ENCODE measurements around the gene SDF2L1.
"Not testable (repeated sequence)": the region's sequence is repeated elsewhere in the genome, so short reads cannot be mapped to it uniquely, and the experiment has no call there.

SDF2L1 gene

GRCh38 chr22:21641789-21642583, at the start of gene SDF2L1:
SDF2L1 (plus strand) TSS chr22:21642302; CDS start chr22:21642337, 35 bp downstream.
- DNase-seq = peak; percentile 97

DNA sequence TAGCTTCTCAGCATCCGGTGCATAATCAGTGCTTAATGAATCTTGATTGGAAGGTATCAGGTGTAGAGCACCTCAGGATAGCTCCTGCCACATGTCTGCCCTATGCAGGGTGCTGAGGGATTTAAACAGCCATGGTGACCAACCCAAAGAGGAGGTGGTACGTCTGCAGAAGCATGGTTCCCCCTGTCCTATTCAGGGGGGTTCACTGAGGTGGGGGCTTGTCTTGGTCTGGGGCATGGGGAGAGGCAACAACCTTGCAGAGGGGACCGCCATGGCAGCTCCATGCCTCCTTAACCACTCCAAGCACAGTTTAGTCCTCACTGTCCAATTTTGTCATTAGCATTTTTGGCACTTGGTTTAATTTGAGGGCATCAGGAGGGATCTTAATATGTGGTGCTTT, 49.7 kb upstream of the SDF2L1 start:
- no peak for DNase-seq

DNA sequence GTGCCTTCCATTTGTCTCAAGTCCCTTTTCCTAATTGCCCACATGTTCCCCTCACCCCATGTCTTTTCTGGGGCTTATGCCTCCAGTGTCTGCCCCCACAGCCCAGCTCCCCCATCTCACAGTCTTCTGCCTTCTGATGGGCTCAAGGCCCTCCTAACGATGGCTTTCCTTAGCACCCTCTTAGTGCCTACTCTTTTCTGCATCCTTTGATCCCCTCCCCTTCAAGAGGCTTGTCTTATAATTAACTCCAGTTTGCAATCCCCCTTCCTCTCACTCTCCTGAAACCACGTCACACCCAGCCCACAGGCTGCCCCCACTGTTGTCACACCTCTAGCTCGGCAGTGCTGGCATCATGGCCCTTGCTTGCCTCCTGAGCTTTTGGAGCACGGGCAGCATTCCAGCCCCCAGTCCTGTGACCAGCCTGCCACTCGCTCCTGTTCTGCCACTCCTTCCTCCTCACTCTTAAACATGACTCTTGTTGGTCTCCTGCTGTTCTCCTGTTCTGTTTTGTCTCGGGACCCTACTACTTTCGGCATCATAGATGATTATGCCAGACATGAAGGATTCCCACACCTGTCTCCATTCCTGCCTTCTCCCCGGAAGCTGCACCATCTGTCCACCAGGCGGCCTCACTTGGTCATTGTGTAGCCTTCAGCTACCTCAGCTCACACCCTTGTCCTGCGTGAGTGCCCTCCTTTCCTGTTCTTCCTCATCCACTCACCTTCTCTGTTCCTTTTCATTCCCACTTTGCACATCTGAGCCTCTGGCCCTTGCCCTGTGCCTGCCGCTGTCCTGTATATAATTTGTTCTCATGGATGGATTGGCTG, 48.5 kb upstream of the SDF2L1 start:
- no peak for DNase-seq

GRCh38 chr22:21594865-21595452, 47.1 kb upstream of the SDF2L1 start:
- no peak for DNase-seq

DNA sequence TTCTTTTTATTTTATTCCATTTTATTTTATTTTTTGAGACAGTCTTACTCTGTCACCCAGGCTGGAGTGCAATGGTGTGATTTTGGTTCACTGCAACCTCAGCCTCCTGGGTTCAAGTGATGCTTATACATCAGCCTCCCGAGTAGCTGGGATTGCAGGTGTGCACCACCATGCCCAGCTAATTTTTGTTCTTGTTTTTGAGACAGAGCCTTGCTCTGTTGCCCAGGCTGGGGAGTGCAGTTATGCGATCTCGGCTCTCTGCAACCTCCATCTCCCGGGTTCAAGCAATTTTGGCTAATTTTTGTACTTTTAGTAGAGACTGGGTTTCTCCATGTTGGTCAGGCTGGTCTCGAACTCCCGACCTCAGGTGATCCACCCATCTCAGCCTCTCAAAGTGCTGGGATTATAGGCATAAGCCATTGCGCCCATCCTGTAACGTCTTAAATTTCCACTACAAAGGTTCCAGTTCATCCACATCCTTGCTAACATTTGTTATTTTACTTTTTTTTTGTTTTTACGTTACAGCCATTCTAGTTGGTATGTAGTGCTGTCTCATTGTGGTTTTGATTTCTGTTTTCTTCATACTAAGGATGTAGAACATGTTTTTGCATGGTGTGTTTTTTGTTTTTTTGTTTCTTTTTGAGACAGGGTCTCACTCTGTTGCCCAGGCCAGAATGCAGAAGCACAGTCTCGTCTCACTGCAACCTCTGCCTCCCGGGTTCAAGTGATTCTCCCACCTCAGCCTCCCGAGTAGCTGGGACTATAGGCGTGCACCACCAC, 45.6 kb upstream of the SDF2L1 start:
- not testable (repeated sequence) for DNase-seq

GRCh38 chr22:21598302-21598701, 43.8 kb upstream of the SDF2L1 start:
- DNase-seq = no peak

DNA sequence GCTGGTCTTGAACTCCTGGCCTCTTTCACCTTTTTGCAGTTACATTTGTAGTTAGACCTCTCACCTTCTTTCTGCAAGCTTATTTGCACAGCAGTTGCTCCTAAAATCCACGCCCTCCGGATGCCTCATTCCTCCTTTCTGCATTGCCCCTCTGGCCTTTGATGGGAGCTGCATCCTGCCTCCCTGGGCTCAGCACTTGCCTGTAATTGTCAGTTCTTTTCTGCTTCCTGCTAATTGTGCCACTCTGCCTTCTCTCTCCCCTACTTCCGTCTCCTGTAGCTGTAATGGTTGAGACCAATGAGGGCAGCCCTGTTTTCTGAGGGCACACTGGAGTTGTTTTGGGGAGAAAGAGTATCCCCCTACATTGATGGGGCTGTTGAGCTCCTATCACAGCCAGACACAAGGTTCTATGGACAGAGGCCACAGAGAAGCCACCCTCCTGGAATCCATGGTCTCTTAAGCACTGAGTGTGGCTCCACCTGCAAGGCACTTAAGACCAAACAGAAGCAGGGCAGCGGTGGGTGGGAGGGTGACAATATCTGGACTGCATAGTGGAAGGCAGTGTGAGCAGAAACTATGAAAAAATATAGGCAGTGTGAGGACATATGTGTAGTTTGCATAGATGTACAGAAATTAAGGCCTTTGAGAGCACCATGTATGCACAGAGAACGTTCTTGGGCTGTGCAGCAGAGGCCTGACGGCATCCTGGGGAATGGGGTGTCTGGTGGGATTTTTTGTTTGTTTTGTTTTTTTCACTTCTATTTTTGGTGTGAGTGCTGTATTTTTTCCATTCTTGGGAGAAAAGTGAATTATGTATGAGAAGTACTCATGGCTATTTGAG, 42.8 kb upstream of the SDF2L1 start:
- no peak for DNase-seq

DNA sequence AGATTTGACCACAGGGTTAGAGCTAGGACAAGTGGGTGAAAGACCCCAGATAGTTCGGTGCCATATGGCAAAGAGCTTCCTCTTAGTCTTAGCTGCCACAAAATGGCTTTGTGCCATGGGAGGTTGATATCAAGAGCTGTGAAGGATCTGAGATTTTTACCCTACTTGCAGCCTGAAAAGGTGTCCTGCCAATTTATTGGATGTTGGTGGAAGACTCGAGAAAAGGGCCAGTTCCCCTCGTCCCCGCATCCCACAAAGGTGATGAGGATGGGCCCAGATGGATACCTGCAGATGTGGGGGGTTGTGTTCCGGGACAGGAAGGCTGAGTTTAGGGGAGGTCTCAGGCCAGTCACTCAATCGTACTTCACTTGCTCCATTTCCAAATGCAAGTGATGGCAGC, 39.5 kb upstream of the SDF2L1 start:
- DNase-seq = no peak

DNA sequence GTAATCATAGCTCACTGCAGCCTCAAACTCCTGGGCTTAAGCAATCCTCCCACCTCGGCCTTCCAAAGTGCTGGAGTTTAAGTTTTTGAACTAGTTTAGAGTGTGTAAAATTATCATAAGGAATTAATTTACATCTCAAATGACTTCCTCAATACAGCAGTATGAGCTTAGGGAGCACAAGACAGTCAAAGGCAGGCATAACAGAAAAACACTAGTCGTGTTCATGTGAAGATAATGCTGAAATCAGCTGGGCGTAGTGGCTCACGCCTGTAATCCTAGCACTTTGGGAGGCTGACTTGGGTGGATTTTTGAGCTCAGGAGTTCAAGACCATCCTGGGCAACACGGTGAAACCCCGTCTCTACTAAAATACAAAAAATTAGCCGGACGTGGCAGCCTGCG, 38.1 kb upstream of the SDF2L1 start:
- DNase-seq = no peak

- no peak for DNase-seq
These were observed 36.1 kb upstream of the SDF2L1 start for GRCh38 chr22:21605887-21606564.

DNA sequence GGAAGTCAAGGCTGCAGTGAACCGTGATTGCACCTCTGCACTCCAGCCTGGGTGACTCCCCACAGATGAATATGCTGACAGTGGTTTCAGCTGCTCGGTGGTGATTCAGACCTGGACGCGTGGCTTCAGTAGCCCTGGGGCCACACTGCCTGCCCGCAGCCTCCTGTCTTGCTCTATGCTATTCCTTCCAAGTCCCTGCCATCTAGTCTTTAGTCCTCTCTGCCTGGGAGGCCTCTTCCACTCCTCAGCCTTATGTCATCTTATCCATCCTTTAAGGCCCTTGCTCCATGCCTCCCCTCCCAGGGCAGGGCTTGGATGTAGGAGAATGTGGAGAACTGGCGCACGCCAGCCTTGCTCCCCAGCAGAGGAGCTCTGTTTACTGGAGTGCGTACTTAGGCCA, 35.3 kb upstream of the SDF2L1 start:
- DNase-seq = no peak

GRCh38 chr22:21609556-21610157, 32.4 kb upstream of the SDF2L1 start:
- not testable (repeated sequence) for DNase-seq

DNA sequence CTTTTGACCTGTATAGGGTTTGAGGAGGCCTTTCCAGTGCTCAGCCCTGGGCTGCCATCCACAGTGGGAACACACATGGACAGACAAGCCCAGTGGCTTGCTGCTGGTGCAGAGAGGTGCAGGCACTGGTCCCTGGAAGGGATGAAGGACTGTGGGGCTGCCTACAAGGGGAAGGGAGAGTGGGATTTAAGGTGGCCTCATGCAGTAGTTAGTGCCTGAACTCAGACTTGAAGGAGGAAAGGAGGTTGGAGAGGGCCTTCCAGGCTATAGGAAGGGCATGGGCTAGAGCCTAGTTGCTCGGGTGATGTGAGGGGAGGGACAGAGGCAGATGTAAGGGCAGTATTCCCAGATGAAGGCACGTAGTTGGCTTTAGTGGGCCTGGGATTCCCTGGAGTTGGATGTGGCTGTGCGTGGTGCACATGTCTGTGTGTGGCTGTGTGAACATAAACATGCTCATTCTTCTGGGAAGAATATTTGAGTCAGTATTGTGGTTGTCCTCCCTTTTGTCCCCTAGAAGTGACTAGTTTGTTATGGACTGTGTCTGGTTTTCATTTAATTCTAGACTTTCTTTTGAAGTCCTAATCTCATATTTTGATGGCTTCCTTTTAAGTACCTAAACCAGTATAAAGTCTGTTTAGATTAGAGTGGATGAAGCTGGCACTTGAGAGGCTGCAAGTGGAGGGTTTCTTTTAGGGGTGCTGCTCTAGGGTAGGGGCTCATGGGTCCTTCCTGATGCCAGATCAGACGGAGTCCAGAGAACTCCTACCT, 30.7 kb upstream of the SDF2L1 start:
- DNase-seq = no peak

DNA sequence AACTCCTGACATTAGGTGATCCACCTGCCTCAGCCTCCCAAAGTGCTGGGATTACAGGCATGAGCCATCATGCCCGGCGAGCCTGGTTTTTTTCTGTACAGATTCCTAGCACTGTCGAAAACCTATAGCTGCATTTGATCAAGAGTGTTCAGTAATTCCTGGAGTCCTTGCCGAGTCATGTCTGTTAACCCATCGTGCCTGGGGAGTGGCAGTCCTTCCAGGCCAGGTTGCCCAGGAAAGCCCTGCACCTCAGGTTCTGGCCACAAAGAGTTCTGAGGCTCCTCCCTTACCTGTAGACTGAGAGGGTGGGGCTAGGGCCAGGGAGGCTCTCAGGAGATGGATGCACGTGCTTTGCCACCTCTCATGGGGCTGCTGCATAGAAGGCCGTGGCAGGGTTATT, 29.2 kb upstream of the SDF2L1 start:
- no peak for DNase-seq

DNA sequence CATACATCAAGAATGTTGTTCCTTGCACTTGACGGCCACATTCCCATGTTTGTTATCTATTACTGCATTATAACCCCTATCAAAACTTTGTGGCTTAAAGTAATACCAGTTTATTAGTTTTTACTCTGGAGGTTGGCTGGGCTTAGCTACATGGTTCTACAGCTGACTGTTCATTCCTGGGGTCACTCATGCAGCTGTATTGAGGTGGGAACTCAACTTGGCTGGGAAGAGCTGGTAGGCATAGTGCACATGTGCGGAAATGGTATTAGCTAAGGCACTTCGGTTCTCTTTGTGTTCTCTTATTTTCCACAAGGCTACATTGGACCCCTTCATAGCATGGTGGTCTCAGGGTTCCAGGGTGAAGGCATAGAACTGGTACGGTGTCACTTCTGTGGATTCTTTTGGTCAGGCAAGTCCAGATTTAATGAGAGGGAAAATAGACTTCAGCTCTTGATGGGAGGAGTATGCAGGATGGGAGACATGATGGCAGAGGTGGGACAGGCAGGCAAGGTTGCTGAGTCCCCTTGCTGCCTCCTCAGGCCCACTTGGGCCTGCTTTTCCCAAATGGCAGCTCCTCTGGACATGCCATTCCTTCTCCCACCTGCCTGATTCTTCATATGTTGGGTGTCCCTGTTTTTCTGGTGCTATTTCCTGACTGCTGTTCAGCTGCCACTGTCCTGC, 28.4 kb upstream of the SDF2L1 start:
- DNase-seq = no peak

DNA sequence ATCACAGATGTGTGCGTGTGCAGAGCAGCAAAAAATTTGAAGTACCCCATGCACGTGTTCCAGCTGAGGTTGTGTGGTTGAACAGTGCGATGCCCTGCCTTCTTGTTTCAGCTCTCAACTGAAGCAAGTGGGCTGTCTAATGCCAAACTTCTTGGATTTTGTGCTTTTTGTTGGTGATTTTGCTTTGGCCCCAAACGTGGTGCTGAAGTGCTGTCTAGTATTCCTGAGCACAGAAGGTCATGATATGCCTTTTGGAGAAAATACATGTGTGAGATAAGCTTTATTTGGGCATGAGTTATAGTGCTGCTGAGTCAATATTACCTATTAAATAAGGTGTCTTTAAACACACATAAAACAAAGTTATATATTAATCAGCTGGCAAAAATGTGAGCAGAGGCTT, 26.4 kb upstream of the SDF2L1 start:
- no peak for DNase-seq

DNA sequence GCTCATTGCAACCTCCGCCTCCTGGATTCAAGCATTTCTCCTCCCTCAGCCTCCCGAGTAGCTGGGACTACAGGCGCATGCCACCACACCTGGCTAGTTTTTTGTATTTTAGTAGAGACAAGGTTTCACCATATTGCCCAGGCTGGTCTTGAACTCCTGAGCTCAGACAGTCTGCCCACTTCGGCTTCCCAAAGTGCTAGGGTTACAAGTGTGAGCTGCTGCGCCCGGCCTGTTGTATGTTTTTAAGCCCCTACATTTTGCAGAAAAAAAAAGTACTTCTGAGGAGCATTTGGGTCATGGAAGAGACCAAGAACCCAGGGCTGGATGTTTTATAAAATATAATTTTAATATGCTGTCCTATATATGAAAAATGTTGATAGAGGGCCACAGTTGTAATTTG, 24.8 kb upstream of the SDF2L1 start:
- DNase-seq = not testable (repeated sequence)

DNA sequence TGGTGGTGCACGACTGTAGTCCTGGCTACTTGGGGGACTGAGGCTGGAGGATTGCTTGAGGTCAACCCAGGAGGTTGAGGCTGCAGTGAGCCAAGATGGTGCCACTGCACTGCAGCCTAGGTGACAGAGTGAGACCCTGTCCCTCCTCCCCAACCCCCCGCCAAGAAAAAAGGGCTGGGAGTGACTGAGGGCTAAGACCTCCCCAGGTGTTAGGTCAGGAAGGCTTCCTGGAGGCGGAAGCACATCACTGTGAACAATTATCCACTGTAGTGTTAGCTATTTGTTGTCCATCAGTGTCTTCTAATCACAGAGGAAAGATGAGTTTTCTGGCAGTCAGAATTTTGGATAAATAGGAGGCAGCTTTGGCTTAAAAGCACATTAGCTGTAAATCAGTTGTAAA, 21.1 kb upstream of the SDF2L1 start:
- DNase-seq = no peak
